ENCODE measurements around the gene GPC5. TPM values are rescaled to one million over a fixed set of nuclear protein-coding genes. Genes with fewer than 3 reads are reported as not detected.

GPC5 gene
- total RNA-seq: 0.14 TPM in 1 of 2 replicates, not detected in the other

DNA sequence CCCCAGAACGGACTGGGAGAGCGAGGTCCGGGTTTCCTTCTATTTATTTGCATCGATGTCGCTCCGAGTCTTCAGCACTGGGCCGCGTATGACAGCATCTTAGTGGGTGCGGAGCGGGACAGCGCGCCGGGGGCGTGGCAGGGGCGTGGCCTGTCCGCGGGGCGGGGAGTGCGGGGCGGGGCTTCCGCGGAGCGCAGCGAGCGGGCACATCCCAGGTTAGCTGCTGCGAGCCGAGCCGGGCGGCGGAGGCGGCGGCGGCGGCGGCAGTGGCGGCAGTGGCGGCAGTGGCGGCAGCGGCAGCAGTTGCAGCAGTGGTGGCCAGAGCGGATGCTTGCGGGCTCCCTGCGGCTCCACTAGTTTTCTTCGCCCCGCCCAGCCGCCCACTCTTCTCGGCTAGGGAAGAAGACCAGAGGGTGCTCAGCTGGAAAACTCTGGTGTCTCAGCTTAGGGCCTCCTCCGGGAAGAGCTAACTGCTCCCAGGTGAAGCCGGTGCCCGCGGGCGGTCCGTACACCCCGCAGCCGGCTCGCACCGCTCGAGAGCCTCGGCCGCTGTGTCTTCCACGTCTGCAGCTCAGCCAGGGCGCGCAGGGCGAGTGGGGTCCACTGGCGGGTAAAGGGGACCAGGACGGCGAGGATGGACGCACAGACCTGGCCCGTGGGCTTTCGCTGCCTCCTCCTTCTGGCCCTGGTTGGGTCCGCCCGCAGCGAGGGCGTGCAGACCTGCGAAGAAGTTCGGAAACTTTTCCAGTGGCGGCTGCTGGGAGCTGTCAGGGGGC is at the start of gene GPC5:
GPC5 (plus strand) TSS at position 209 of the 776 bp plus-strand sequence.

Small RNAs within 50 kb of the gene (small RNA-seq; reads per million reads assigned to genes)
- not detected for gene AL356737.1 (ENCODE audit: low replicate concordance)
- not detected for gene FABP5P4 (ENCODE audit: low replicate concordance)
- gene MIR548AS (ENCODE audit: low replicate concordance): not detected
- not detected for gene RNU4ATAC3P (ENCODE audit: low replicate concordance)

Other genes starting within 250 kb of the GPC5 start
- 6.3 and 7.4 TPM in 2 replicates for gene MIR17HG, start 50.9 kb upstream of the GPC5 start, total RNA-seq